Fibroblast of the conjunctiva (primary cell): Measurements from ENCODE around the gene RABIF.
"Not testable (repeated sequence)": the region's sequence is repeated elsewhere in the genome, so short reads cannot be mapped to it uniquely, and the experiment has no call there.

Experiments
- DNase-seq: peaks from one replicate; pipeline ENCODE4 v3.0.0-alpha.2; 2010; ENCODE audit warnings: low read depth

RABIF gene

GRCh38 chr1:202888531-202889360 is at the start of gene RABIF:
TSS of gene RABIF (minus strand) at chr1:202889149. CDS start at chr1:202889098, 51 bp downstream.
- DNase-seq, result peak; percentile 83

- no peak for DNase-seq
Observed at GRCh38 chr1:202938287-202938925, 49.5 kb upstream of the RABIF start.

GRCh38 chr1:202936409-202936808 is 47.5 kb upstream of the RABIF start:
- DNase-seq, result not testable (repeated sequence)

GRCh38 chr1:202935844-202936243 is 46.9 kb upstream of the RABIF start:
- no peak for DNase-seq

- no peak for DNase-seq
Observed at GRCh38 chr1:202934755-202935154, 45.8 kb upstream of the RABIF start.

- no peak for DNase-seq
Observed at GRCh38 chr1:202932476-202932875, 43.5 kb upstream of the RABIF start.

GRCh38 chr1:202926581-202927491 is 37.9 kb upstream of the RABIF start, which contains the start of gene KLHL12:
TSS of gene KLHL12 (minus strand) at chr1:202927234. CDS start at chr1:202925162, 2,072 bp downstream.
- peak; percentile 95 for DNase-seq

- DNase-seq, result no peak
Observed at GRCh38 chr1:202923533-202923932, 34.6 kb upstream of the RABIF start.

GRCh38 chr1:202919615-202920014 is 30.7 kb upstream of the RABIF start:
- DNase-seq, result no peak

- DNase-seq, result no peak
Observed at GRCh38 chr1:202915146-202915545, 26.2 kb upstream of the RABIF start.

- not testable (repeated sequence) for DNase-seq
Observed at GRCh38 chr1:202912476-202912875, 23.5 kb upstream of the RABIF start.

- DNase-seq, result no peak
Observed at GRCh38 chr1:202909494-202909893, 20.5 kb upstream of the RABIF start.

GRCh38 chr1:202908998-202909397 is 20.0 kb upstream of the RABIF start:
- DNase-seq, result no peak

GRCh38 chr1:202905331-202905730 is 16.4 kb upstream of the RABIF start:
- no peak for DNase-seq

GRCh38 chr1:202903808-202904207 is 14.9 kb upstream of the RABIF start:
- DNase-seq, result not testable (repeated sequence)

- no peak for DNase-seq
Observed at GRCh38 chr1:202901555-202901954, 12.6 kb upstream of the RABIF start.

- DNase-seq, result no peak
Observed at GRCh38 chr1:202892501-202892900, 3.6 kb upstream of the RABIF start.

GRCh38 chr1:202890392-202890791 is 1.4 kb upstream of the RABIF start:
- DNase-seq, result no peak

GRCh38 chr1:202888221-202888530 is 773 bp downstream of the RABIF start:
- DNase-seq, result no peak

GRCh38 chr1:202880961-202881460 is 7.9 kb downstream of the RABIF start:
- DNase-seq, result no peak

- DNase-seq, result no peak
Observed at GRCh38 chr1:202880062-202880461, 8.9 kb downstream of the RABIF start.

GRCh38 chr1:202879128-202879527 is 9.8 kb downstream of the RABIF start:
- no peak for DNase-seq
